ENCODE data around the gene GBA2. TPM values are rescaled to one million over a fixed set of nuclear protein-coding genes. Genes with fewer than 3 reads are reported as not detected.

The GBA2 gene
- total and polyA plus RNA-seq, 2 experiments from 2014 or later = 32.1 to 80.1 TPM

DNA sequence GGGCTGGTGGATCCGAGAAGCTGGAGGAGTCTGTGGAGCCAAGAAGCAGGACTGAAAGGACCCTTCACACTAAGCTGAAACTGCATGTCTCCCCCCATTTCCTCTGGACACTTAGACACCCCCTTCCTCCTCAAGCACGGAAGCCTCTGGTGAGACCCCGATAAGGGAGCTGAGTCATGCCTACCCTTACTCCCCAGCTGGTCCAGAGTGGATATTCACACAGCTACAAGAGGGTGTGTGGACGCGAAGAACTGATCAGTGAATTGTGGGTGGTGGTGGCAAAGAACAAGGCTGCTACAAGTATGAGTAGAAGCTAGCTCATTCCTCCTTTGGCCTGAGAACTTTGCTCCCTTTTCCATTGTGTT lies 21.4 kb downstream of the GBA2 start:
- H3F3A ChIP-seq (replicated peaks; ENCODE audit: low read depth) = peaks cover 1% of the 10 kb centered on the region; the same call in 1 of the 2 replicates
- peaks cover 43% of the 10 kb centered on the region for H3K79me2 ChIP-seq (replicated peaks; ENCODE audit: insufficient read depth)
- no peaks in the 10 kb centered on the region for H3K9me2 ChIP-seq (ENCODE audit: insufficient read depth)
- no peak overlapping the region for H2AFZ ChIP-seq
- Mint-ChIP-seq H3K27me3 (ENCODE audit: insufficient read depth, low read depth, poor library complexity) (peaks cover 2% of the 10 kb centered on the region), H3K9me3 (no peaks in the 10 kb centered on the region; the same call in 2 of the 3 replicates), H3K4me1 (peaks cover 7% of the 10 kb centered on the region; the same call in 2 of the 3 replicates), H3K36me3 (ENCODE audit: low read depth) (peaks cover 30% of the 10 kb centered on the region), H3K4me3 (no peak overlapping the region), H3K27ac (no peak overlapping the region)
- DNase-seq (ENCODE audit: low spot score) = no peak
- H3K4me3 ChIP-seq = peak overlapping the region; percentile 26
- H3K4me2 ChIP-seq = peak overlapping the region; percentile 53
- ATAC-seq = no peak
- peaks cover 10% of the 10 kb centered on the region for H3K36me3 ChIP-seq (ENCODE audit: insufficient read depth)
- H3K4me1 ChIP-seq (ENCODE audit: insufficient read depth) = peaks cover 41% of the 10 kb centered on the region
- H3K27me3 ChIP-seq (ENCODE audit: insufficient read depth) = no peaks in the 10 kb centered on the region
- H4K20me1 ChIP-seq (replicated peaks; ENCODE audit: insufficient read depth) = peaks cover 4% of the 10 kb centered on the region; the same call in 1 of the 2 replicates
- H3K27ac ChIP-seq (ENCODE audit: low read depth) = peak overlapping the region; percentile 81; the same call in 1 of the 2 replicates
- TF ChIP-seq CREB1 (CRISPR knock-in tag; IDR thresholded peaks at IDR 0.05; ENCODE audit: low read depth) = no peak
- TF ChIP-seq, protein P1, sequence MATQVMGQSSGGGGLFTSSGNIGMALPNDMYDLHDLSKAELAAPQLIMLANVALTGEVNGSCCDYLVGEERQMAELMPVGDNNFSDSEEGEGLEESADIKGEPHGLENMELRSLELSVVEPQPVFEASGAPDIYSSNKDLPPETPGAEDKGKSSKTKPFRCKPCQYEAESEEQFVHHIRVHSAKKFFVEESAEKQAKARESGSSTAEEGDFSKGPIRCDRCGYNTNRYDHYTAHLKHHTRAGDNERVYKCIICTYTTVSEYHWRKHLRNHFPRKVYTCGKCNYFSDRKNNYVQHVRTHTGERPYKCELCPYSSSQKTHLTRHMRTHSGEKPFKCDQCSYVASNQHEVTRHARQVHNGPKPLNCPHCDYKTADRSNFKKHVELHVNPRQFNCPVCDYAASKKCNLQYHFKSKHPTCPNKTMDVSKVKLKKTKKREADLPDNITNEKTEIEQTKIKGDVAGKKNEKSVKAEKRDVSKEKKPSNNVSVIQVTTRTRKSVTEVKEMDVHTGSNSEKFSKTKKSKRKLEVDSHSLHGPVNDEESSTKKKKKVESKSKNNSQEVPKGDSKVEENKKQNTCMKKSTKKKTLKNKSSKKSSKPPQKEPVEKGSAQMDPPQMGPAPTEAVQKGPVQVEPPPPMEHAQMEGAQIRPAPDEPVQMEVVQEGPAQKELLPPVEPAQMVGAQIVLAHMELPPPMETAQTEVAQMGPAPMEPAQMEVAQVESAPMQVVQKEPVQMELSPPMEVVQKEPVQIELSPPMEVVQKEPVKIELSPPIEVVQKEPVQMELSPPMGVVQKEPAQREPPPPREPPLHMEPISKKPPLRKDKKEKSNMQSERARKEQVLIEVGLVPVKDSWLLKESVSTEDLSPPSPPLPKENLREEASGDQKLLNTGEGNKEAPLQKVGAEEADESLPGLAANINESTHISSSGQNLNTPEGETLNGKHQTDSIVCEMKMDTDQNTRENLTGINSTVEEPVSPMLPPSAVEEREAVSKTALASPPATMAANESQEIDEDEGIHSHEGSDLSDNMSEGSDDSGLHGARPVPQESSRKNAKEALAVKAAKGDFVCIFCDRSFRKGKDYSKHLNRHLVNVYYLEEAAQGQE (IDR thresholded peaks at IDR 0.05; ENCODE audit: unreplicated experiment) = no peak
- TF ChIP-seq, protein P2, sequence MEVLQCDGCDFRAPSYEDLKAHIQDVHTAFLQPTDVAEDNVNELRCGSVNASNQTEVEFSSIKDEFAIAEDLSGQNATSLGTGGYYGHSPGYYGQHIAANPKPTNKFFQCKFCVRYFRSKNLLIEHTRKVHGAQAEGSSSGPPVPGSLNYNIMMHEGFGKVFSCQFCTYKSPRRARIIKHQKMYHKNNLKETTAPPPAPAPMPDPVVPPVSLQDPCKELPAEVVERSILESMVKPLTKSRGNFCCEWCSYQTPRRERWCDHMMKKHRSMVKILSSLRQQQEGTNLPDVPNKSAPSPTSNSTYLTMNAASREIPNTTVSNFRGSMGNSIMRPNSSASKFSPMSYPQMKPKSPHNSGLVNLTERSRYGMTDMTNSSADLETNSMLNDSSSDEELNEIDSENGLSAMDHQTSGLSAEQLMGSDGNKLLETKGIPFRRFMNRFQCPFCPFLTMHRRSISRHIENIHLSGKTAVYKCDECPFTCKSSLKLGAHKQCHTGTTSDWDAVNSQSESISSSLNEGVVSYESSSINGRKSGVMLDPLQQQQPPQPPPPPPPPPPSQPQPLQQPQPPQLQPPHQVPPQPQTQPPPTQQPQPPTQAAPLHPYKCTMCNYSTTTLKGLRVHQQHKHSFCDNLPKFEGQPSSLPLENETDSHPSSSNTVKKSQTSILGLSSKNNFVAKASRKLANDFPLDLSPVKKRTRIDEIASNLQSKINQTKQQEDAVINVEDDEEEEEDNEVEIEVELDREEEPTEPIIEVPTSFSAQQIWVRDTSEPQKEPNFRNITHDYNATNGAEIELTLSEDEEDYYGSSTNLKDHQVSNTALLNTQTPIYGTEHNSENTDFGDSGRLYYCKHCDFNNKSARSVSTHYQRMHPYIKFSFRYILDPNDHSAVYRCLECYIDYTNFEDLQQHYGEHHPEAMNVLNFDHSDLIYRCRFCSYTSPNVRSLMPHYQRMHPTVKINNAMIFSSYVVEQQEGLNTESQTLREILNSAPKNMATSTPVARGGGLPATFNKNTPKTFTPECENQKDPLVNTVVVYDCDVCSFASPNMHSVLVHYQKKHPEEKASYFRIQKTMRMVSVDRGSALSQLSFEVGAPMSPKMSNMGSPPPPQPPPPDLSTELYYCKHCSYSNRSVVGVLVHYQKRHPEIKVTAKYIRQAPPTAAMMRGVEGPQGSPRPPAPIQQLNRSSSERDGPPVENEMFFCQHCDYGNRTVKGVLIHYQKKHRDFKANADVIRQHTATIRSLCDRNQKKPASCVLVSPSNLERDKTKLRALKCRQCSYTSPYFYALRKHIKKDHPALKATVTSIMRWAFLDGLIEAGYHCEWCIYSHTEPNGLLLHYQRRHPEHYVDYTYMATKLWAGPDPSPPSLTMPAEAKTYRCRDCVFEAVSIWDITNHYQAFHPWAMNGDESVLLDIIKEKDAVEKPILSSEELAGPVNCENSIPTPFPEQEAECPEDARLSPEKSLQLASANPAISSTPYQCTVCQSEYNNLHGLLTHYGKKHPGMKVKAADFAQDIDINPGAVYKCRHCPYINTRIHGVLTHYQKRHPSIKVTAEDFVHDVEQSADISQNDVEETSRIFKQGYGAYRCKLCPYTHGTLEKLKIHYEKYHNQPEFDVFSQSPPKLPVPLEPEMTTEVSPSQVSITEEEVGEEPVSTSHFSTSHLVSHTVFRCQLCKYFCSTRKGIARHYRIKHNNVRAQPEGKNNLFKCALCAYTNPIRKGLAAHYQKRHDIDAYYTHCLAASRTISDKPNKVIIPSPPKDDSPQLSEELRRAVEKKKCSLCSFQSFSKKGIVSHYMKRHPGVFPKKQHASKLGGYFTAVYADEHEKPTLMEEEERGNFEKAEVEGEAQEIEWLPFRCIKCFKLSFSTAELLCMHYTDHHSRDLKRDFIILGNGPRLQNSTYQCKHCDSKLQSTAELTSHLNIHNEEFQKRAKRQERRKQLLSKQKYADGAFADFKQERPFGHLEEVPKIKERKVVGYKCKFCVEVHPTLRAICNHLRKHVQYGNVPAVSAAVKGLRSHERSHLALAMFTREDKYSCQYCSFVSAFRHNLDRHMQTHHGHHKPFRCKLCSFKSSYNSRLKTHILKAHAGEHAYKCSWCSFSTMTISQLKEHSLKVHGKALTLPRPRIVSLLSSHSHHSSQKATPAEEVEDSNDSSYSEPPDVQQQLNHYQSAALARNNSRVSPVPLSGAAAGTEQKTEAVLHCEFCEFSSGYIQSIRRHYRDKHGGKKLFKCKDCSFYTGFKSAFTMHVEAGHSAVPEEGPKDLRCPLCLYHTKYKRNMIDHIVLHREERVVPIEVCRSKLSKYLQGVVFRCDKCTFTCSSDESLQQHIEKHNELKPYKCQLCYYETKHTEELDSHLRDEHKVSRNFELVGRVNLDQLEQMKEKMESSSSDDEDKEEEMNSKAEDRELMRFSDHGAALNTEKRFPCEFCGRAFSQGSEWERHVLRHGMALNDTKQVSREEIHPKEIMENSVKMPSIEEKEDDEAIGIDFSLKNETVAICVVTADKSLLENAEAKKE (CRISPR knock-in tag; IDR thresholded peaks at IDR 0.05) = no peak; the same call in 1 of the 2 replicates
- no peak for TF ChIP-seq EZH2 (IDR thresholded peaks at IDR 0.05; ENCODE audit: low read depth, unreplicated experiment)
- TF ChIP-seq, protein P3, sequence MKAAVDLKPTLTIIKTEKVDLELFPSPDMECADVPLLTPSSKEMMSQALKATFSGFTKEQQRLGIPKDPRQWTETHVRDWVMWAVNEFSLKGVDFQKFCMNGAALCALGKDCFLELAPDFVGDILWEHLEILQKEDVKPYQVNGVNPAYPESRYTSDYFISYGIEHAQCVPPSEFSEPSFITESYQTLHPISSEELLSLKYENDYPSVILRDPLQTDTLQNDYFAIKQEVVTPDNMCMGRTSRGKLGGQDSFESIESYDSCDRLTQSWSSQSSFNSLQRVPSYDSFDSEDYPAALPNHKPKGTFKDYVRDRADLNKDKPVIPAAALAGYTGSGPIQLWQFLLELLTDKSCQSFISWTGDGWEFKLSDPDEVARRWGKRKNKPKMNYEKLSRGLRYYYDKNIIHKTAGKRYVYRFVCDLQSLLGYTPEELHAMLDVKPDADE (IDR thresholded peaks at IDR 0.05) = no peak
- no peak for TF ChIP-seq EZH2phosphoT487 (IDR thresholded peaks at IDR 0.05; ENCODE audit: unreplicated experiment)
- TF ChIP-seq, protein P4, sequence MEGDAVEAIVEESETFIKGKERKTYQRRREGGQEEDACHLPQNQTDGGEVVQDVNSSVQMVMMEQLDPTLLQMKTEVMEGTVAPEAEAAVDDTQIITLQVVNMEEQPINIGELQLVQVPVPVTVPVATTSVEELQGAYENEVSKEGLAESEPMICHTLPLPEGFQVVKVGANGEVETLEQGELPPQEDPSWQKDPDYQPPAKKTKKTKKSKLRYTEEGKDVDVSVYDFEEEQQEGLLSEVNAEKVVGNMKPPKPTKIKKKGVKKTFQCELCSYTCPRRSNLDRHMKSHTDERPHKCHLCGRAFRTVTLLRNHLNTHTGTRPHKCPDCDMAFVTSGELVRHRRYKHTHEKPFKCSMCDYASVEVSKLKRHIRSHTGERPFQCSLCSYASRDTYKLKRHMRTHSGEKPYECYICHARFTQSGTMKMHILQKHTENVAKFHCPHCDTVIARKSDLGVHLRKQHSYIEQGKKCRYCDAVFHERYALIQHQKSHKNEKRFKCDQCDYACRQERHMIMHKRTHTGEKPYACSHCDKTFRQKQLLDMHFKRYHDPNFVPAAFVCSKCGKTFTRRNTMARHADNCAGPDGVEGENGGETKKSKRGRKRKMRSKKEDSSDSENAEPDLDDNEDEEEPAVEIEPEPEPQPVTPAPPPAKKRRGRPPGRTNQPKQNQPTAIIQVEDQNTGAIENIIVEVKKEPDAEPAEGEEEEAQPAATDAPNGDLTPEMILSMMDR (conservative IDR thresholded peaks at IDR 0.05; ENCODE audit: low read depth in 2 of 2) = no peak
- TF ChIP-seq STAT1 (IDR thresholded peaks at IDR 0.05; ENCODE audit: unreplicated experiment) = no peak
- TF ChIP-seq ZNF114 (CRISPR knock-in tag; IDR thresholded peaks at IDR 0.05) = no peak
- TF ChIP-seq JUNB (IDR thresholded peaks at IDR 0.05; ENCODE audit: unreplicated experiment) = no peak
- no peak for TF ChIP-seq POLR2AphosphoS5 (IDR thresholded peaks at IDR 0.05; ENCODE audit: low read depth)
- no peak for TF ChIP-seq NANOG (IDR thresholded peaks at IDR 0.05; ENCODE audit: borderline replicate concordance)
- TF ChIP-seq ZNF331 (CRISPR knock-in tag; IDR thresholded peaks at IDR 0.05; ENCODE audit: low read depth) = no peak

Measured in GM23338 (cell line).